Measurements from ENCODE around the gene CDK6. TPM values are rescaled to one million over a fixed set of nuclear protein-coding genes. Genes with fewer than 3 reads are reported as not detected.

Gene CDK6
- total RNA-seq, 2 experiments from 2014 or later = 130 to 138 TPM

DNA sequence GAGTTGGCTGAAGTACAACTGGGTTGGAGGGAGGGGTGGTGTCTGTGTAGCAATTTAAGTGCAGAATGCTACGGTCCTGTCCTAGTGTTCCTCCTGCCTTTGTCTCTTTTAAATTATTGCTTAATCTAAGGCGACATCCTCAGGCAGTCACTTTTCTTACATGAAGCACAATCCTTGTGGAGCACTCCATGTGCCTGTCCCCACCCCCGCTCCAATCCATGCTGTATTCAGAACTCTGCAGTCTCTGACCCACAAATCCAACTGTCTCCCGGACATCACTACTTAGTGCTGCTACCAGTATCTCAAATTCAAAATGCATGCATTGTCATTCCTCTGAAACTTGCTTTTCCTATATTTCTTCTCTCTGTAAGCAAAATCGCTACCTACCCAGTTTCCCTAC lies 154.7 kb downstream of the CDK6 start:
- Mint-ChIP-seq H3K4me3 (no peak overlapping the region), H3K9me3 (no peaks in the 10 kb centered on the region), H3K36me3 (ENCODE audit: low read depth) (peaks cover 46% of the 10 kb centered on the region), H3K27me3 (no peaks in the 10 kb centered on the region), H3K4me1 (ENCODE audit: low read depth) (peaks cover 72% of the 10 kb centered on the region), H3K27ac (peak overlapping the region; percentile 95)
- ChIA-PET CTCF (interaction anchor here (0.9 to 1.2 kb wide), 2 partner anchors 27 to 152 kb away, joined by 3 read pairs; no protein-coding TSS in a partner anchor), POLR2A (interaction anchor here (0.9 to 1.5 kb wide), 3 partner anchors 17 to 51 kb away, joined by 3 to 7 read pairs (median 3); no protein-coding TSS in a partner anchor)
- intact Hi-C loops (cut with micrococcal nuclease) = loop anchor here (10.0 kb wide), 1 partner anchor 223 kb away; no protein-coding TSS in a partner anchor
- TF ChIP-seq CTCF (IDR thresholded peaks at IDR 0.05) = no peak
- no peak for ATAC-seq
- no peak for DNase-seq

DNA sequence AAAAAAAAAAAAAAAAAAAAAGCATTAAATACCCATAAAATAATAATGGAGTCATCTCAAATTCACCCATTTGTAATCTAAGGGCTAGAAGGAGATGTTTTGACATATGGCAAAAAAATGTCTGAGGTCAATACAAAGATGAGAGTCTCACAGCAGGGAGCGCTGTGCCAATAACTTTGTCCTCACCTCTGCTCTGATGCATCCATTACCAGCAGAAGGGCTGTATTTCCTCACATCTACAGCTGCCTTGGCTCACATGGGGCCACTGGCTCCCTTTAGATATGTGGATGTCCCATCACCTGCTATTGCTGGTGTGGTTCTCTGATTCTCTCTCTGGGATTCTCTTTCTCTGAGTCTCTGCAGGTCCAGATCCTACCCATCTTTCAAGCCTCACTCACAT lies 155.9 kb downstream of the CDK6 start:
- Mint-ChIP-seq H3K4me1 (ENCODE audit: low read depth) (peaks cover 60% of the 10 kb centered on the region), H3K27ac (peak overlapping the region; percentile 95), H3K4me3 (no peak overlapping the region), H3K27me3 (no peaks in the 10 kb centered on the region), H3K9me3 (no peaks in the 10 kb centered on the region), H3K36me3 (ENCODE audit: low read depth) (peaks cover 43% of the 10 kb centered on the region)
- no peak for TF ChIP-seq CTCF (IDR thresholded peaks at IDR 0.05)
- intact Hi-C loops (cut with micrococcal nuclease) = loop anchor here (10.0 kb wide), 1 partner anchor 224 kb away; no protein-coding TSS in a partner anchor
- ATAC-seq = no peak
- POLR2A ChIA-PET = interaction anchor here (0.9 to 1.5 kb wide), 4 partner anchors 13 to 50 kb away, joined by 3 to 7 read pairs (median 3); no protein-coding TSS in a partner anchor
- DNase-seq = no peak
- CTCF ChIA-PET = interaction anchor here (0.9 to 1.2 kb wide), 2 partner anchors 26 to 153 kb away, joined by 3 read pairs; no protein-coding TSS in a partner anchor

DNA sequence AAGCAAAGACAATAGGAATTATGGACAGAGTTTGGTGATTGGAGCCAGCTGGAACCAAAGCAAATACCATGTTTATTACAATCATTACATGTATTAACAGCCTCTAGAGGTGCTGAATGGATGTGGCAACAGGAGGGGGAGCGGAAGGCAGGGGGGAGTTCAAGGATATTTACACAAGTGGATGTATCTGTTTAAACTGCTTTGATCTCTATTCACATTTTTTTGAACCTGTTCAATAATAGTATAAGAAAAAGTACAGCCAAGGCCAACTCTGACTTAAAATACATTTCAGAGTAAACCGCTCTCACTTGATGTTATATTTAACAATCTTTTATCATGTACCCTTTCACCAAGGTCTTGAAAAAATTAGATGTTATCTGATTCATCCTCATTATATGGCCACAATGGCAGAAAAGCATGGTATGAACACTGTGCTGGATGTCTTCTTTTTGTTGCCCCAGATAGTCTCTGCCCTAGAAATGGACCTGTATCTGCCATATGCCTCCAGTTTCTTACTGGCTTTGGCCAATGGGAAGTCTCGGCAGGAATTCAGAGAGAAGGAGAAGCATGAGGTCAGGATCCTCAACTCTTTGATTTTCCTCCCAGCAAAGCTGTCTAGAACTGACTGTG lies 158.0 kb downstream of the CDK6 start:
- Mint-ChIP-seq H3K27me3 (no peaks in the 10 kb centered on the region), H3K36me3 (ENCODE audit: low read depth) (peaks cover 40% of the 10 kb centered on the region), H3K9me3 (no peaks in the 10 kb centered on the region), H3K27ac (no peak overlapping the region), H3K4me3 (no peak overlapping the region), H3K4me1 (ENCODE audit: low read depth) (peaks cover 47% of the 10 kb centered on the region)
- TF ChIP-seq CTCF (IDR thresholded peaks at IDR 0.05) = no peak
- DNase-seq = no peak
- intact Hi-C loops (cut with micrococcal nuclease) = no loop called here
- ChIA-PET POLR2A (no interaction called here), CTCF (interaction anchor here (1.3 kb wide), 1 partner anchor 155 kb away, joined by 3 read pairs; no protein-coding TSS in a partner anchor)
- no peak for ATAC-seq

- Mint-ChIP-seq H3K27me3 (no peaks in the 10 kb centered on the region), H3K36me3 (ENCODE audit: low read depth) (peaks cover 49% of the 10 kb centered on the region), H3K9me3 (peaks cover 2% of the 10 kb centered on the region), H3K4me3 (no peak overlapping the region), H3K27ac (no peak overlapping the region), H3K4me1 (ENCODE audit: low read depth) (peaks cover 47% of the 10 kb centered on the region)
- DNase-seq (no peak), ATAC-seq (no peak)
- ChIA-PET CTCF (interaction anchor here (1.8 kb wide), 1 partner anchor 153 kb away, joined by 5 read pairs; no protein-coding TSS in a partner anchor), POLR2A (no interaction called here)
- intact Hi-C loops (cut with micrococcal nuclease) = no loop called here
- TF ChIP-seq CTCF (IDR thresholded peaks at IDR 0.05) = no peak
Observed at GRCh38 chr7:92674379-92674778, 162.0 kb downstream of the CDK6 start.

DNA sequence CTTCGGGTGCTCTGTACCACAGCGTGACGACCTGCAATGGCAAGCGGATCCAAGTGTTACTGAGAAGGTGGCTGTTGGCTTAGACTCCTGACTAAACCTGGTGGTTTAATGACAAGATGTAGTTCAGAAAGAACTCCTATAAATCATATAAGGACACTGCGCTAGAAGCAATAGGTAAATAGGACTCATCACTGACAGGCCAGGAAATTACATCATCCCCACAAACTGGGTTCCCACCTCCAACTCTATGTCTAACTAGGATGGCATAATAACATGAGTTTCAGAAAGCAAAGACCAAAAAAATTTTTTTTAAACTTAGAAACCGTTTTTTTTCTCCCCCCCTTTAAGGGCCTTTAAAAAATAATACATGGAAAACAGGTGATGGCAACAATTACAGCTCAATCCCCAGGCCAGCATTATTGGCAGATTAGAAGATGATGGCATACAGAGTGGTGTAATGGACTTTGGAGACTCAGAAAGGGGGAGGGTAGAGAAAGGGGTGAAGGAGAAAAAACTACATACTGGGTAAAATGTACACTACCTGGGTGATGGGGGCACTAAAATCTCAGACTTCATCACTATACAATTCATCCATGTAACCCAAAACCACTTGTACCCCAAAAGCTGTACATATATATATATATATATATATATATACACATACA lies 164.7 kb downstream of the CDK6 start:
- DNase-seq = peak; percentile 42
- CTCF ChIA-PET = no interaction called here
- POLR2A ChIA-PET = interaction anchor here (0.9 kb wide), 1 partner anchor 12 kb away, joined by 3 read pairs; no protein-coding TSS in a partner anchor
- Mint-ChIP-seq H3K4me1 (ENCODE audit: low read depth) (peaks cover 37% of the 10 kb centered on the region), H3K4me3 (no peak overlapping the region), H3K27ac (peak overlapping the region; percentile 56), H3K27me3 (no peaks in the 10 kb centered on the region), H3K36me3 (ENCODE audit: low read depth) (peaks cover 53% of the 10 kb centered on the region), H3K9me3 (peaks cover 2% of the 10 kb centered on the region)
- intact Hi-C loops (cut with micrococcal nuclease) = no loop called here
- ATAC-seq = peak; percentile 78
- no peak for TF ChIP-seq CTCF (IDR thresholded peaks at IDR 0.05)

All from activated CD8-positive, alpha-beta T cell treated with anti-CD3 and anti-CD28 coated beads for 36 hours (primary cell).